Omental fat pad (tissue), 4 donors: ENCODE measurements around the gene PLSCR4. TPM values are rescaled to one million over a fixed set of nuclear protein-coding genes. Genes with fewer than 3 reads are reported as not detected.

Experiments
- ATAC-seq: fragments of 150-250 bp; one replicate; pipeline ENCODE4 v1.9.1; 2016; ENCODE audit warnings: mild to moderate bottlenecking, moderate library complexity; ENCODE audit not compliant: low FRiP score
- DNase-seq: peaks from one replicate; pipeline ENCODE4 v3.0.0-alpha.2; 2019; ENCODE audit warnings: low spot score
- CTCF ChIP-seq, 3 donors: fragments of 450-650 bp; IDR thresholded peaks; one replicate each; pipeline ENCODE4 v1.5.1; 2016 to 2017; ENCODE audit warnings: antibody characterized with exemption in 3 of 3, mild to moderate bottlenecking in 3 of 3, moderate library complexity in 2 of 3
- total RNA-seq, 4 donors: library from RNA; depleted of rRNA; stranded (reverse); fragments of >200 nt; gene quantifications; one replicate each; pipeline ENCODE4 v1.1.0, GENCODE V29; 2016

Gene PLSCR4
- total RNA-seq, 4 donors from 2014 or later = 84.7 to 191 (median 91.7) TPM

- no peak for TF ChIP-seq CTCF (IDR thresholded peaks at IDR 0.05)
- DNase-seq (no peak), ATAC-seq (no peak)
Measured at GRCh38 chr3:146223401-146224373, 27.2 kb downstream of the PLSCR4 start.

- TF ChIP-seq CTCF (IDR thresholded peaks at IDR 0.05) = no peak
- DNase-seq (no peak), ATAC-seq (no peak)
Measured at GRCh38 chr3:146222204-146223046, 28.5 kb downstream of the PLSCR4 start.

- TF ChIP-seq CTCF (IDR thresholded peaks at IDR 0.05) = no peak
- ATAC-seq (no peak), DNase-seq (no peak)
Measured at GRCh38 chr3:146221276-146221675, 29.6 kb downstream of the PLSCR4 start.

- peak in 2 of 3 donors; percentile 35 to 36 for TF ChIP-seq CTCF (IDR thresholded peaks at IDR 0.05)
- no peak for ATAC-seq
- DNase-seq = no peak
Measured at GRCh38 chr3:146218880-146219866, 31.7 kb downstream of the PLSCR4 start.

GRCh38 chr3:146217324-146217723, 33.6 kb downstream of the PLSCR4 start:
- ATAC-seq (peak; percentile 31), DNase-seq (no peak)
- TF ChIP-seq CTCF (IDR thresholded peaks at IDR 0.05) = no peak

GRCh38 chr3:146214493-146214892, 36.4 kb downstream of the PLSCR4 start:
- TF ChIP-seq CTCF (IDR thresholded peaks at IDR 0.05) = no peak
- no peak for DNase-seq
- no peak for ATAC-seq
